ENCODE data around the gene SUFU. TPM values are rescaled to one million over a fixed set of nuclear protein-coding genes. Genes with fewer than 3 reads are reported as not detected.

Gene SUFU
- total RNA-seq, 1 donor from 2014 or later: 17.3 TPM

- no peak overlapping the region for H3K4me3 ChIP-seq
- peaks cover 15 to 37% of the 10 kb centered on the region in 2 donors for H3K36me3 ChIP-seq
- peaks cover 3 to 9% of the 10 kb centered on the region in 2 donors for H3K4me1 ChIP-seq
- no peak overlapping the region for H3K27ac ChIP-seq
- no peak for DNase-seq (ENCODE audit: low spot score in 2 of 2)
- TF ChIP-seq CTCF (IDR thresholded peaks at IDR 0.05): no peak
- H3K27me3 ChIP-seq: no peaks in the 10 kb centered on the region
- intact Hi-C loops (cut with DNase I): loop anchor here (10.0 kb wide), 1 partner anchor 1154 kb away; the partner anchor contains the start of gene BTRC
- H3K9me3 ChIP-seq: no peaks in the 10 kb centered on the region
Observed at GRCh38 chr10:102508506-102508905, 4.7 kb downstream of the SUFU start.

- peaks cover 3 to 9% of the 10 kb centered on the region in 2 donors for H3K4me1 ChIP-seq
- no peak overlapping the region for H3K4me3 ChIP-seq
- TF ChIP-seq CTCF (IDR thresholded peaks at IDR 0.05): no peak
- DNase-seq (ENCODE audit: low spot score in 2 of 2): no peak
- peaks cover 15 to 40% of the 10 kb centered on the region in 2 donors for H3K36me3 ChIP-seq
- no peaks in the 10 kb centered on the region for H3K27me3 ChIP-seq
- intact Hi-C loops (cut with DNase I): loop anchor here (10.0 kb wide), 1 partner anchor 1155 kb away; the partner anchor contains the start of gene BTRC
- no peak overlapping the region for H3K27ac ChIP-seq
- no peaks in the 10 kb centered on the region for H3K9me3 ChIP-seq
Observed at GRCh38 chr10:102509387-102509786, 5.6 kb downstream of the SUFU start.

GRCh38 chr10:102511583-102512274 lies 8.0 kb downstream of the SUFU start:
- intact Hi-C loops (cut with DNase I): no loop called here
- no peak for DNase-seq (ENCODE audit: low spot score in 2 of 2)

GRCh38 chr10:102514487-102515311 lies 10.9 kb downstream of the SUFU start:
- peaks cover 14 to 46% of the 10 kb centered on the region in 2 donors for H3K36me3 ChIP-seq

More at GRCh38 chr10:102511583-102512274, 8.0 kb downstream of the SUFU start:
- no peak overlapping the region for H3K4me3 ChIP-seq
- no peaks in the 10 kb centered on the region for H3K4me1 ChIP-seq
- no peaks in the 10 kb centered on the region for H3K9me3 ChIP-seq
- TF ChIP-seq CTCF (IDR thresholded peaks at IDR 0.05): no peak
- no peak overlapping the region for H3K27ac ChIP-seq
- no peaks in the 10 kb centered on the region for H3K27me3 ChIP-seq
- peaks cover 15 to 50% of the 10 kb centered on the region in 2 donors for H3K36me3 ChIP-seq

GRCh38 chr10:102515724-102516123 lies 12.0 kb downstream of the SUFU start:
- Histone ChIP-seq H3K27ac (no peak overlapping the region), H3K9me3 (no peaks in the 10 kb centered on the region), H3K4me1 (no peaks in the 10 kb centered on the region), H3K4me3 (no peak overlapping the region), H3K27me3 (no peaks in the 10 kb centered on the region), H3K36me3 (peaks cover 4 to 36% of the 10 kb centered on the region in 2 donors)
- DNase-seq (ENCODE audit: low spot score in 2 of 2): no peak
- intact Hi-C loops (cut with DNase I): no loop called here
- no peak for TF ChIP-seq CTCF (IDR thresholded peaks at IDR 0.05)

More at GRCh38 chr10:102514487-102515311, 10.9 kb downstream of the SUFU start:
- intact Hi-C loops (cut with DNase I): no loop called here
- DNase-seq (ENCODE audit: low spot score in 2 of 2): no peak
- no peak for TF ChIP-seq CTCF (IDR thresholded peaks at IDR 0.05)
- Histone ChIP-seq H3K27ac (peak overlapping the region in 1 of 2 donors; percentile 22), H3K4me3 (no peak overlapping the region), H3K4me1 (no peaks in the 10 kb centered on the region), H3K9me3 (no peaks in the 10 kb centered on the region), H3K27me3 (no peaks in the 10 kb centered on the region)

Measured in ascending aorta (tissue), 2 donors.